ENCODE data around the gene SPTBN1.

SPTBN1 gene

DNA sequence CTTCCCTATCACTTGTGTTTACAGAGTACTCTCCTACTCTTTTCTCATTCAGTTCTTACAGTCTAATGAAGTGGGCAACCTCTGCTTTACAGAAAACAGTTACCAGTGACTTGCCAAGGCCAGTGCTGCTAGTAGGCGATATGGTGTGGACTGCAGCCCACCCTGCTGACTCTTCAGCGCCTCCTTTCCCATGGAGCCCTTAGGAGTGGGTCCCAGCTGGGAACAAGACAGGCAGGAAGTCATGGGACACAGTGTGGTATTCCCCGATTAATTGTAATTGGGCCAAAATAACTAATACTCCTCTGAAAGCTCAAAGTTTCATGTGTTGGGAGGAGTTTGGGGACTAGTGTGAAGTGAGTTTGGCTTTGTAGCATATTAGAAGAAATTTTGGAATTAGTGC is 147.2 kb downstream of the SPTBN1 start:
- H3K4me3 ChIP-seq (ENCODE audit: low read depth, low read length) = no peak overlapping the region

DNA sequence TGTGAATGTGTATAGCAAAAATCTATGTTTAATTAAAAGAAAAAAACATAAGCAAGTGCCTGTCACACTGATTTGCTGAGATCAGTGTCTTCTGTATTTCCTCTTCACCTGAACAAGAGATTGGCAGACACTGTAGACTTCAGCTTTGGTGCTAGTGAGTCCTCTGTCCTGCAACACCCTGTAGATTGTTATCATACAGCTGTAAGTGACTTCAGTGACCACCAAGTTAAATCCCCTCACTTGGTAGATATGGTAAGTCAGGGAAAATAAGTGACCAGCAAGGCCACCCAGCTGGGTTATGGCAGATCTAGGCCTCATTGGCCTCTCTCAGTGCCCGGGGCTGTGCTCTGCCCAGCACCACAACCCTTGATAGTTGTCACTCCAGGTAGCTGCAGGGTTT is 147.7 kb downstream of the SPTBN1 start:
- no peak overlapping the region for H3K4me3 ChIP-seq (ENCODE audit: low read depth, low read length)

DNA sequence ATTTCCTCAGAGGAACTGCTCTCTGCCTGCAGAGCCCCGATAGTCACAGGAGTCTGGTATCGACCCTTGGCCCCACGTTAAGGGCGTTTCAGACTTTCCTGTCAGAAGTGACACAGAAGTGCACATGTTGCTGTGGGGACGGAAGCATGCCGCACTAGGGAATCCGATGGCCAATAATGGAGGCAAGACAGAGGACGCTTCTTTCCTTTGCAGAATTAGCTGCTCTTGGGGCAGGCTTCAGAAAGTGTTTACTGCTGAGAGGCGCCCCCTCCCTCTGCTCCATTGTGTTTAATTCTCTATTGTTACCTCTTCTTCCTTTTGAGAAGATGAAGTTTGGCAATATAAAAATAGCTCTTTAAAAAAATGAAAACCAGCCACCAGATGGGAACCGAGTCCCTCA is 148.7 kb downstream of the SPTBN1 start:
- no peak overlapping the region for H3K4me3 ChIP-seq (ENCODE audit: low read depth, low read length)

DNA sequence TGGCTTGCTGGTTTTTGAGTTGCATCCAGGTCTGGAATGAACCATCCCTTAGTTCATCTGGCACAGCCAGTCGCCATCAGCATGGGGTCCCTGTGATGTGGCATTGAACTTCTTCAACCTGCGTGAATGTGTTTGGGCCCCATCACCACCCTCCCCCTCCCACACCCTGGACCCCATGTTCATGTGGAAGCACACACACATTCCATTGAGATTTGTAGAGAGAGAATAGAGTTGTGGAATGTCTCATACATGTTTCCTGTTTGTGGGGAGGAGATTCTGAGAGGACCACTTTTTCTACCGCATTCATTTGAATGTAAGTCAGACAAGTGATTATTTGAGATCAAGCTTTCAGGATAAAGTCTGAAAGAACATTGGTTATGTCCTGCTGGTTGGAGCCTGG is 149.7 kb downstream of the SPTBN1 start:
- no peak overlapping the region for H3K4me3 ChIP-seq (ENCODE audit: low read depth, low read length)

DNA sequence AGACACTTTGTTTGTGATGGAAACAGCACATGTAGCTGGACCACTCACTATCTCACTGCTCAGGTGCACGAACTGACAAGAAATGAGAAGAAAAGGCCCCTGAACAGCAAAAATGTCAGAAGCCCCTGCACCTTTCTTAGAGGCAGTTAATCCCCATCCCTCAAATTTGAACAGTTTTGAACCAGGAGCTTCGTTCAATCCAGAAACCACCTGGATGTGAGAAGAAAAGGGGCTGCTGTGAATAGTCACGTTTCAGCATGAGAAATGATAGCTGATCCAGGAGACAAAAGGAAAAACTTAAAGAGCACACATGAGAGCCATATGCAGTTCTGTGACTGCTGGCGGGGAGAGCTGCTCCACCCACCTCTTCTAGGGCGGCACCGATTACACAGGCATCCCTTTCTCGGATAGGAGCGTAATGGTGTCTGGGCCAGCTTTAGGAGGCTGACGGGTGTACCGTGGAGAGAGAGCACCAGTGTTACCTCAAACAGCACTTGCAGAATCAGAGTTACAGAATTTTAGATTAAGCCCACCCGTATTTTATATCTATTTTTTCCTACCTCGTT is 150.3 kb downstream of the SPTBN1 start:
- H3K4me3 ChIP-seq (ENCODE audit: low read depth, low read length) = no peak overlapping the region

DNA sequence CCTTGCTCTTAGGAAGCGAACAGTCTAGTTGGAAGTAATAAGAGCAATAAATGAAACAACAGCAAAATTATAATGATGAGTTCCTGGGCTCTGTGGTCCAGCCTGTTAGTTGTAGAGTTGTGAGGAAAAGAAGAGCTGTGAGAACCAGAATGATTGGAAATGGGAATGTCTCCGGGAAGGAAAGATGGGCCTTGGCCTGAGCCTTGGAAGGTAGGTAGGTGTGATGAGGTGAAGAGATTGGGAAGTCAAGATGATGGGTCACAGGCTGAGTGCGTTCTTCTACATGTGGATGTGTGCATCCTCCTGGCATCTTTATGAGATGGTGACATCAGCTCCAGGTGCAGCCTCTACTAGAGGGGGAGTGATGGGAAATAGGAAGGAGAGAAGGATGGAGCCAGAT is 152.1 kb downstream of the SPTBN1 start:
- no peak overlapping the region for H3K4me3 ChIP-seq (ENCODE audit: low read depth, low read length)

DNA sequence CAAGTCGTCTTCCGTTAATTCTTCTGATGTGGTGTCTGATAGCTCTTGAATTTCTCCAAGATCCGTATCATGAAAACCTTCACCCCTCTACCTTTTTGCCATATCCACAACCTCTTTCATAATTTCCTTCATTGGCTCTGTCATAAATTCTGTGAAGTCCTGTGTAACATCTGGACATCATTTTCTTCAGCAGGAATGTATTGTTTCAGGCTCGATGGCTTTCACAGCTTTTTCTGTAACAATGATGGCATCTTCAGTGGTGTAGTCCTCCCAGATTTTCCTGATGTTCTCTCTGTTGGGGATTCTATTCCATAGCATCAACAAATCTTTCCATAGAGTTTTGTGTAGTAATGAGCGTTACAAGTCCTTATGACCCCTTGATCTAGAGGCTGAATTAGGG is 153.1 kb downstream of the SPTBN1 start:
- H3K4me3 ChIP-seq (ENCODE audit: low read depth, low read length) = no peak overlapping the region

DNA sequence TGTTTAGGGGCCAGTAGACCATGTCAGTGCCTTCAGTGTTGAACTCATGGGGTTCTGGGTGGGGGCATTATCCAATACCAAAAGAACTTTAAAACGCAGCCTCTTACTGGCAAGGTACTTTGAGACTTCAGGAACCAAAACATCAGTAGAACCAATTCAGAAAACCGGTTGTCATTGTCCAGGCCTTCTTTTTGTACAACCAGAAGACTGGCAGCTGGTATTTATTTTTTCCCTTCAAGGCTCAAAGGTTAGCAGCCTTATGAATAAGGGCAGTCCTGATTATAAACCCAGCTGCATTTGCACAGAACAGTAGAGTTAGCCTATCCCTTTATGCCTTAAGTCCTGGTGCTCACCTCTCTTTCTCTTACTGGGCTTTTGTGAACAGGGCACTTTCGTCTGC is 153.5 kb downstream of the SPTBN1 start:
- H3K4me3 ChIP-seq (ENCODE audit: low read depth, low read length) = no peak overlapping the region

DNA sequence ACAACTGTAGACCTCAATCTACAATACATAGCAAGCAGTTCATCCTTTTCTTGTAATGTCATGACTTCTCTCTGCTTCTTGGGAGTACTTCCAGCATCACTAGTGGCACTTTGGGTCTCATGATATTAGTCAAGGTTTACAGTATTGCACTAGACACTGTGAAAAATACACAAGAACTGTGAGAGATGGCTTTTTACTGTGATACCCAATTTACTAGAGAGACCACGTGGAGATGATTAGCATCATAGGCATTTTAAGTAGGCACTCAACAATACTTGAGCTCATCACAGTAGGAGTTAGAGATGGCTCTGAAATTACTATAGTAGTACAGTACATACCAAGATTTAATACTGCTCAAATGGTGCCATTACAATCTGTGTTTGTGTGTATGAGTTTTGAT is 154.6 kb downstream of the SPTBN1 start:
- H3K4me3 ChIP-seq (ENCODE audit: low read depth, low read length) = no peak overlapping the region

DNA sequence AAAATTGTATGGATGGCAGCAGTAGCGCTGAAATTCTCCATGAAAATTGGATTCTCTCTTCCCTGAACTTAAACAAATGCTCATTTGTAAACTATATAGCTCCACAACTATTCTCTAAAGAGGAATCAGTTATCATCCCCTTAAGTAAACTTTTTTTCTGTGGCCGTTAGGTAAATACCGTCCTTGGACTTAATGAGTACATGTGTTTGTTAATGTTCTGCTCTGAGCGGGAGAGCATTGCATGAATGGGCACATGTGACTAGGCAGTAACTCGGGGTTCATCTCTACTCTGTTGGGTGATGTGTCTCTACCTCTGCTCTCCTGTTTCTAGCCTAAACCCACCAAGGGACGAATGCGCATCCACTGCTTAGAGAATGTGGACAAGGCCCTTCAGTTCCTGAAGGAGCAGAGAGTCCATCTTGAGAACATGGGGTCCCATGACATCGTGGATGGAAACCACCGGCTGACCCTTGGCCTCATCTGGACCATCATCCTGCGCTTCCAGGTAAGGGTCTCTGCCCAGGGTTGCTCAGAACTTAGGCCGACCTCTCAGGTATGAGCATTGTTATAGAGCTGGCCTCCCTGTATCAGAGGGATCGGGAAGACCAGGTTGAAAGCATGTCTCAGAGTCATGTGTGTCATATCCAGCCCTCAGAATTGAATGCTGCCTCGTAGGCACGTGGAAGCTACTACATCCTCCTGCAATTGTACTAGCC is 155.9 kb downstream of the SPTBN1 start:
- no peak overlapping the region for H3K4me3 ChIP-seq (ENCODE audit: low read depth, low read length)

DNA sequence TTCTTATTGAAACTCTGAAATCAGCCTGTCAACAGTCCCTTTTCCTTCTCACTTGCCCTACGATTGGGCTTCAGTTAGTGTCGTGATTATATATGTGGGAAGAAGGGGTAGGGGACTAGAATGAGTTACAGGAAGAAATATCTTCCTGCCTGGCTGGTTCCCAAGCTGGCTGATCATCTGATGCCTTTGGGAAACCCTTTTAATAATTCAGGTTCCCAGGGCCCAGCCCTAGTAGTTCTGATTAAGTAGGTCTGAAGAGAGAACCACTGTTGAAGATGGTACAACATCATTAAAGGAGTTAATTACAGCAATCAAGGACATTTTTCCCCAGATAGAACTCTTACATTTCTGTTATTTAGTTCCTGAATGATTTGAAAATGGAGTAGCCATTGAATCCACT is 157.3 kb downstream of the SPTBN1 start:
- no peak overlapping the region for H3K4me3 ChIP-seq (ENCODE audit: low read depth, low read length)

DNA sequence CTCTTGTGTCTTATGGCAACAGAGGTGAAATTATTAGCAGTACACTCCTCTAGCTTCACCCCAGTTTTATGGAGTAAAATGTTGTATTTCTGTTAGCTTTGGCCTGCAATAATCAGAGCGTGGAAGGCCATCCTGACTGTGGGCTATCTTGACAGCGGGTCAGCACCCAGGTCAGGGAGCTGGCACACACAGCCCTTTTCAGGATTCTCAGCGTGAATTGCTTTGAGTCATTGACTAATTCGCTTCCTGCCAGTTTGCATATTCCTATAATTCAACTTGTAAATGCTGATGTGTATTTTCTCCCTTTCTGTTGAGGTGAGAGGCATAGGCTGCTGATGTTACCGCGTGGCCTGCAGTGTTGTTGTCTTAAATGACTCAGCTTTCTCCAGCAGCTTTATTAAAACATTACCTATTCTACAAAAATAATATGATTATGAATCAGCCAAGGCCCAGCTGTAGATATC is 157.7 kb downstream of the SPTBN1 start:
- no peak overlapping the region for H3K4me3 ChIP-seq (ENCODE audit: low read depth, low read length)

DNA sequence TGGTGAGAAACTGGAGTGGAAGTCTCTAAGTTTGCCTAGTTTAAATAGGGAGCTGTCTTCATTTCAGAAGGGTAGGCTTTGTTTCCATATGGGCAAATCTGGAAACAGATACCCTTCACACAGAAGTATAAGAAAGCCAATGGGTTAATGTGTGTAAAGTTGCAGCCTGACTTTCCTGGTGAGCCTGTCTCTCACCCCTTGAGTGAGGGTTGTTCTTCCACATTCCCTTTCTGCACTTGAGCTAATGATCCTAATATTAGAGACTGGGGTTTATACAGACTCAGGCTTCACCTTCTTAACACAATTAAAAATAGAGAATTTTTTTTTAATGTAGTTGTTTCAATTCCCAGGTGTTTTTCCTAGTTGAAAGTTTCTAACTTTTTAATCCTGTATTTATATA is 158.7 kb downstream of the SPTBN1 start:
- no peak overlapping the region for H3K4me3 ChIP-seq (ENCODE audit: low read depth, low read length)

DNA sequence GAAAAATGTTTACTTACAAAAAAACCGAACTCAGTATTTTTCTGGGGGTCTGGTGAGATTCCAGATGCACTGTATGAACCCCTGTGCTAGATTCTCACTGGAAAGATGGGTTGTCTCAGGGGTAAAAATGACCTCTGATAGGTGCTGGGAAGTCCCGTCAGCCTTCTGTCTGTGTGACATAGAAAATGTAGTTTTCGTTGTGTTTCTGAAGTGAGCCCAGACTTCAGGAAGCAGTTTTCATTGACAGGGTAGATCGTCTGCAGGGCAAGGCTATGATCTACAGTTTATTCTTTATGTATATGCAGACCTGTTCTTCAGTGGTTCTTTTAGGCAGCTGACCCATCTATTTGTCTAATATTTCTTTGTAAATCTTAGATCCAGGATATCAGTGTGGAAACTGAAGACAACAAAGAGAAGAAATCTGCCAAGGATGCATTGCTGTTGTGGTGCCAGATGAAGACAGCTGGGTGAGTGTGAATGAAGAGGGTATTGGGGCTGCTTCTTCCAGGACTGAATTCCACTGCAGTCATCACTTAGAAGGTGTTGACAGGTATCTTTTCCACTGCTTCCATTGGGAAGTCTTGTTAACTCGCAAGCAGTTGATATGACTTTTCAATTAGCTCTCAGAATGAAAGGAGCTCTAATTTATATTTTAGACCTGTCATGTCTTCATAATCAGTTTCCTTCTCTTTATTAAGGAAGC is 159.9 kb downstream of the SPTBN1 start:
- no peak overlapping the region for H3K4me3 ChIP-seq (ENCODE audit: low read depth, low read length)

DNA sequence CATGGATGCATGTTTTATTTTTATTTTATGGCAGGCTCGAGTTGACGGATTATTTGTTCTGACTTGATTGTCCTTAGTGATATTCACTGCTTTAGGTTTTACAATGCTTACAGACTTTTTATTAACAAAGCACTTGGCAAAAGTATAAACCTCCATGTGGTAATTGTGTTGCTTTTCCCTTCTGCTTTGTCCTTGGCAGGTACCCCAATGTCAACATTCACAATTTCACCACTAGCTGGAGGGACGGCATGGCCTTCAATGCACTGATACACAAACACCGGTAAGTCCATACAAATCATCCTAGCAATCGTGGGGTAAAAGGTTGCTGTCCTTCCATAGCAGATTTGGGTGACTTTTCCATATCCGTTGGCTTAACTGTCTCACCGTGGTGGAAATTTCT is 161.3 kb downstream of the SPTBN1 start:
- H3K4me3 ChIP-seq (ENCODE audit: low read depth, low read length) = no peak overlapping the region

DNA sequence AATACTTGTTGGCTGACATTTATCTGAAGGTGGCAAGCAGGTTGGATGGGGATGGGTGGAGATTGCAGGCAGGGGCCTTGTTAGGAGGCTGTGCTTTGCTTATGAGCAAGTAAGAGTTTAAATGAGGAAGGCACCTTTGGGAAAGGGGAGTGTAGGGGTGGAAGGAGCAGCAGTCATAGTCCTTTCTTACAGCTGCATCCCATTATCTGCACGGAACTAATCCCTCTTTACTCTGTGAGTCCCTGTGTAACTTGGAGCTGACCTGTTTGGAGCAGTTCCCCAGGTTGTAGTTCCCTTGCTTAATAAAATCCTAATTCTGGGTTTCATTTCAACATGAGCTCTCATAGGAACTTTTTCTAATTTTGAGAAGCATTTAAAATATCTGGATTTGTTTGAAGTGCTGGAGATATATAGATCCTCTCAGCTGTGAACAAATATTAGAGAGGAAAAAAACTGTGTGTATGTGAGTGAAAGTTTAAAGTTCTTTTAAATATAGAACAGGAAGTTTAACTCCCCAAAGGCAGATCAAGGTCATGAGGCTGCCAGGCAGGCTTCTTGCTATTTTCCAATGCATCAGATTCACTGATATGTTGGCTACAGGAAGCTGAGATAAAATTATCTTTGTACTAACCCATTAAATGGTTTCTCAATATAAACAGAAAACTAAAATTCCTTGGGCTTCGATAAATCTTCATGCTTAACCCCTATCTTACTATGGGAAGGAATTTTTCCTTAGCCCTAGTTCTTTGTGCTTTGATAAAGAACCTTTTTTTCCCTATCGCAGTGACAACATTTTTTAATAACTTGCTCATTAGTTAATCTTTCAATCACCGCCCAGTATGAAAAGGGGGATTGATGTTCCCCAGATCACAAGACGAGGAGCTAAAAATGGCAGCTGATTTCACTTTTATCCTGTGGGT is 162.8 kb downstream of the SPTBN1 start:
- H3K4me3 ChIP-seq (ENCODE audit: low read depth, low read length) = no peak overlapping the region

DNA sequence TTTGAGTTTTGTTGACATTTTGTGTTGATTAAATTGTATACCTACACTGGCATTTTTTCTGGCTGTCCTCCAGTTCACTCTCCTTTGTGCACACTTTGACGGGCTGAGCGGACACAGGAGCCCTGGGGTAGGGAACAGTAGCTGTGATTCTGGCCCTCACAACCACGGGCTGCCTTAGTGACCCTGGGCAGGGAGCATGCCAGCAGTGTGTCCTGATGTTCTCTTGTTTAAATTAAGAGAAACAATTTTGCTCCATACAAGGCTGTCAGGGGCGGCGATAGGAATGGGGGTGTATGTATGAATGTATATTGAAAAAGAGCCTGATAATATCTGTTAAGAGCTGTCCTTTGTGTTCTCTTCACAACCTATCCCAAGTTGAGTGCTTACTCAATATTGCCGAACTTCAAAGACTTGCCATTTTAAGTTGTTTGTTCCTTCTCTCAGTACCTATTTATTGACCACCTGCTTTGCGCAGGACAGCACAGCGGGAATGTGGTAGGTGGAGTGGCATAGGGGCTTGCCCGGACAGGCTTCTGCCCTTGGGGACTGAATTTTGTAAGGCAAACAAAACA is 163.6 kb downstream of the SPTBN1 start:
- no peak overlapping the region for H3K4me3 ChIP-seq (ENCODE audit: low read depth, low read length)

DNA sequence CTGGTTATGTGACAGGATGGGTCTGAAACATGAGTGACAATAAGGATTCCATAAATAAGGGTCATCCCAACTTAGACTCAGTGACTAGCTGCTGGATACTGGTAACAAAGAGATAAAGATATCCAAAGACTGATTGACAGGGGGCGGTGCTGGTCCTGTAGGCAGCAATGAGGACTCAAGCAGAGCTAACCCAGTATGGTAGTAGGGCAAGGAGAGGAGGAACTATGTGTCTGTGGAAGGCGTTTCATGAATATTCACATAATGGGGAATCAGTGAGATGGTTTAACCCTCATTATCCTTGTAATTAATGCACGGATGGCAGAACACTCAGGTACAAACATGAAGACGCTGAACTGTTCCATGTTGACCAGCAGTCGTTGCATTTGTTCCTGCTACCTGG is 164.8 kb downstream of the SPTBN1 start:
- no peak overlapping the region for H3K4me3 ChIP-seq (ENCODE audit: low read depth, low read length)

DNA sequence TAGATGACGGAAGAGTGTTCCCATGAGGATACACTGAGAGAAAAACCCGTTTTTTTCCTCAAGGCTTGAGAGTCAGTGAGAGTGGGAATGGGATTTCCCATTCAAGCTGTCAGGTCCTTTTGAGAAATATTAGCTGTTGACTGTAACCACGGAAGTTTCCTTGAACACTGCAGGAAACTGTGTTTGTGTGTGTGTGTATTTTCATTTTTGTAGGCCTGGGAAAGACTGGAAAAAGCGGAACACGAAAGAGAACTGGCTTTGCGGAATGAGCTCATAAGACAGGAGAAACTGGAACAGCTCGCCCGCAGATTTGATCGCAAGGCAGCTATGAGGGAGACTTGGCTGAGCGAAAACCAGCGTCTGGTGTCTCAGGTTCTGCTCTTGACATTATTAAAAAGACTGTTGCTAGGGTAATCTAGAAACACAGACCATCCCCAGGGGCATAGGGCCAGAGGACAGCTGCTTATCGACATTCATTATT is 168.5 kb downstream of the SPTBN1 start:
- H3K4me3 ChIP-seq (ENCODE audit: low read depth, low read length) = no peak overlapping the region

DNA sequence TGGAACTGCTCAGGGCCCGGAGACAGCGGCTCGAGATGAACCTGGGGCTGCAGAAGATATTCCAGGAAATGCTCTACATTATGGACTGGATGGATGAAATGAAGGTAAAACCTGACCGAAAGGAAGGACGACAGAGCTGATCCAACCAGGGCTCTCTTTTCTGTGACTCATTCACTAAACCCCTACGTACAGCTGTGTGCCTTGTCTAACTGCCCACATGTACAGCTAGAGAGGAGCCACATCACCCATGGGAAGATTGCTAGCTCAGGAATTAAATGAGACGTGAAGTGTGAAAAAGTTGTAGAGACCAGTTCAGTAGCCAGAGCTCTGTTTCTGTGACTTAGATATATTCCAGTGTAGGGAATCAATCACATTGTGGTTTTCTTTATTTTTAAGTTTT is 170.0 kb downstream of the SPTBN1 start:
- no peak overlapping the region for H3K4me3 ChIP-seq (ENCODE audit: low read depth, low read length)

DNA sequence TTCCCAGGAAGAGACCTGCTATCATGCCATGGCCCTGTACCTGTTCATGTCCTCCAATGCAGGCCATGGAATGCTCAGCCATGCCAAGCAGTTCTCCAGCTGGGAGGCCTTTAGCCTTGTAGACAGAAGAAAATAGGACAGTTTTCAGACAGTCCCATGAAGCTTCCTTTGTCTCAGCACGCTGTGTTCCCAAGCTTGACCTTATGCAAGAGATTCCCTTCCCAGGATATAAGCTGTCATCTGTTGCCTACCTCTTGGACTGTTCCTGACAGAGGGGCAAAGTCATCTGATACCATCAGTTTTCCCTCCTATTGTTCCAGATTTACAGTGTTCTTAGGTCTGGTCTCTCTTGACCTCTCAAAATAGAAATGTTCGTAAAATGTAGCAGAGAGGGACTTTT is 170.8 kb downstream of the SPTBN1 start:
- no peak overlapping the region for H3K4me3 ChIP-seq (ENCODE audit: low read depth, low read length)
